NOMO-1 (cell line): ENCODE data around the gene MED17.

Experiments used
- DNase-seq, 2 experiments: peaks; one replicate each; lab custom pipeline; 2025; ENCODE audit not compliant: unreplicated experiment in 2 of 2; lab: John Stamatoyannopoulos, UW

MED17 gene

DNA sequence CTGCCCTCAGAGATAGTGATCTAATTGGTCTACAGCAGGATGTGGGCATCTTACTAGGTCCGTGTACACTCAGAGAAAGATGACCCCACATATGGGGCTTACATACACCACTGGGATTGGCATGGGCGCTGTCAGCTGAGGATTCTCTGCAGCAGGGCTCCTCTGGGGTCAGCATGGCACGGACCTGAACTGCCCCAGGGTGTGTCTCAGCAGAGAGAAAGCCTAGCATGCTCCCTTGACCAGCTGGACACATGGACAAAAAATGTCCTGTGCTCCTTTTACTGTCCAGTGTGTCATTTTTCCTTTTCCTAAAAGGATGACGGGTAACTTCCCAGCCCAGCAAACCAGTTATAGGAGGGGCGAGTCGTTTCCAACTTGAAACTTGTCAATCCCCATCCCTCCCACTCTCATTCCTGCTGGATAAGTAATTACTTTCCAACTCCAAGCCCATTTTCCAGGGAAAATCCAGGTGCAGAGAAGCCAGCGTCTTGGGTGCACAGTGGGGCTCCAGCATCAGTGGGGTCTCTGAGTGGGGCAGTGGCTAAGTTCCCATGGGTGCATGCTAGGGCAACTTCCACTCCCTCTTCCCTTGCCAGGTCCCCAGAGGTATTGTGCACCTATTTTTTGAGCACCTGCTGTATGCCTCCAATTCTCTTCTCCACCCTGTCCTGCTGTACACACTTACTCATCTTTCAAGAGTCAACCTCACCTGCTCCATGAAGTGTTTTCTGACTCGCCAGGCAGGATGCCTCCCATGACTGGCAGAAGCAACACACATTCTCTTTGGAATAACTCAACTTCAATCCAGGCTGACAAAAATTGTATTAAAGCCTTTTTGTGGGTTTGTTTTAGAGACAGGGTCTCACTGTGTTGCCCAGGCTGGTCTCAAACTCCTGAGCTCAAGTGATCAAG, 61.4 kb downstream of the MED17 start:
- no peak for DNase-seq

DNA sequence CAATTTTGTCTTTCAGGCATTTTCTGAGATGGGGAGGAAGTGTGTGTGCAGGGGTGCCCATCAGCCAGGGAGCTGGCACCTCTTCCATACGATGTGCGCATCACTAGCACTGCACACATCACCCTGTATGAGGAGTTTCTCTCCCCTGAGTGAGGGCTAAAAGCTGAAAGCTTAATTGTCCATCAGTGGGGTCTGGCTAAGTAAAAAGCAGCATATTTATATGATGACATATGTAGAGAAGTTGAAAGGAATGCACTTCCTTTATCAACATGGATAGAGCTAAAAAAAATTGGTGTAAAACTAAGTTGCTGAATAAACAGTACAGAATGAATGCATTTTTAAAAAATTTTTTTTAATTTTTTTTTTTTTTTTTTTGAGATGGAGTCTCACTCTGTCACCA, 62.3 kb downstream of the MED17 start:
- no peak for DNase-seq

DNA sequence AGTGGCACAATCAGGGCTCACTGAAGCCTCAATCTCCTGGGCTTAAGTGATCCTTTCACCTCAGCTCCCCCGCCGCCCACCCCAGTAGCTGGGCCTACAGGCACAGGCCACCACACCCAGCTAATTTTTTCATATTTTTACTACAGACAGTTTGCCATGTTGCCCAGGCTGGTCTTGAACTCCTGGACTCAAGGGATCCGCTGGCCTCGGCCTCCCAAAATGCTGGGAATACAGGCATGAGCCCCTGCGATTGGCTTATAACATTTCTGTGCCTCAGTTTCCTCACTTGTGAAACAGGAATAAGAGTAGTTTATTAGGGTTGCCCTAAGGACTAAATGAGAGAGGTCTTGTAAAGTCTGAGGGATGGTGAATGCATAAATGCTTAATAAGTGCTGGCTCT, 65.1 kb downstream of the MED17 start:
- DNase-seq: no peak

DNA sequence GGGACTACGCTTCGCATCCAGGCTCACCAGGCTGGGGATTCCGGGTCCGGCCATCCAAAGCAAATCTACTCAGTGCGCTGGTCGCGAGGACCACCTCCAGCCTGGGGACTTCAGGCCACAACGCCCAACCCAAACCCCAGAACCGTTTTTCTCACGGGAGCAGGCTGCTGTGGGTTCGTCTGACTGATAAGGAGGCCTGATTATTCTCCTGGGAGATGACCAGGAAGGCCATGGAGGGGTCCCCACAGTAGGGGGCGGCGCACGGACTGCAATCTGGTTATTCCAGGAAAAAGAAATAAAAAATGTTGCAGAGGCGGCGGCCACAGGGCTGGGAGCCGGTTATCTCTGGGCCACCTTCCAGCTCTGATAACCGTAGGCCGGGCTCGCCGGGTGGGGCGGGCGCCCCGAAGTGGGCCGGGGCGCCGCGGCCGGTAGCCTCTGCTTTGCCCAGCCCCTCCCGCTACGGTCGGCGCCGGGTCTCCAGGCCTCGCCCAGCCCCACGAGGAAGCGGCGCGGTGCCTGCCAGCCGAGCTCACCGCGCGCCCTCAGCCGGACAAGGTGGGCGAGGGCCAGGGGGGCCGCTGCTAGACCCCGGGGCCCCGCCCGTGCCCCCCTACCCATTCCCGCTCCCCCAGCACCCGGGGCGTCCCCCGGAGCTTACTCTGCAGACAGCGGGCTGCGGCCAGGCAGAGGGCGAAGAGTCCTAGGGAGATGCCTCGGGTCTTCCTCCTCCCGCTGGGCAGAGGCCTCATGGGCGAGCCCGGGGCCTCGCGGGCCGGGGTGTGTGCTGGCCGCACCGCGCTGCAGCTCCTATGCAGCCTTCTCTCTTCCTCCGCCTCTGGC, 65.9 kb downstream of the MED17 start:
- DNase-seq: no peak

DNA sequence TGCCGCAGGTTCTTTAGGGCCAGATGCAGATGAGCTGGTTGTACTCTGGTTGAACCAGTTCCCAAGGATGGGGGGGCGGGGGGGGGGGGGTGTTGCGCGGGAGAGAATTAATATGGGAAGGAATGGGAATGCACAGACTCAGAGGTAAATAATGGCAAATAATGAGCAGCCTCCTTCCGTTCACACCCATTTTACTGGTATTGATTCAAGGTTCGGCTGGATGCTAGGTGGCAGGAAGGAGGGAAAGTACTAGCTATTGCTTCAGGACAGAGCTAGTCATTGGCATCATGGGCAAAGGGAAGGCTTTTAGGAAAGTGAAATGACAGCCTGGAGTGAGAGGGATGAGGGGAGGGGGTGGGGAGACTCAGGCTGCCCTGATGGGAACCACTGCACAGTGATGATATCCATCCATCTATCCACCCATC, 66.5 kb downstream of the MED17 start, which contains the start of gene VSTM5:
VSTM5 (minus strand) TSS at position 25 of the 425 bp plus-strand sequence. CDS start 116 bp downstream, outside the sequence.
- DNase-seq: no peak

DNA sequence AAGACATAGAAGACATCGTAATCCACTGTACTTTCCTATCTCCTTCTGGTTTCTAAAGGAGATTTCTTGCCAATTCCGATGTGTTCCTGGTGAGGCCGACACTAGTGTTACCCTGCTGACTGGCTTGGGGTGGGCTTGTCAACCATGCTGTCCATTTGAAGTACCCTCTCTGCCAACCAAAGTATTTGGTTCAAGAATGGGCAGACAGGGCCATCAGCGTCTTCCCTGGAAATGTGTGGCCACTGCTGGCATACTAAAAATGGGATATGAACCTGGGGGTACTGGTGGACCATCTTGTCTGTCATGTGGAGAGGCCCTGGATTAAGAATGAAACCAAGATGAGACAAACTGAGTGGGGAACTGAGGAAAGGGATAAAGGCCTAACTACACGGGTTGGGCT, 68.2 kb downstream of the MED17 start:
- no peak for DNase-seq

DNA sequence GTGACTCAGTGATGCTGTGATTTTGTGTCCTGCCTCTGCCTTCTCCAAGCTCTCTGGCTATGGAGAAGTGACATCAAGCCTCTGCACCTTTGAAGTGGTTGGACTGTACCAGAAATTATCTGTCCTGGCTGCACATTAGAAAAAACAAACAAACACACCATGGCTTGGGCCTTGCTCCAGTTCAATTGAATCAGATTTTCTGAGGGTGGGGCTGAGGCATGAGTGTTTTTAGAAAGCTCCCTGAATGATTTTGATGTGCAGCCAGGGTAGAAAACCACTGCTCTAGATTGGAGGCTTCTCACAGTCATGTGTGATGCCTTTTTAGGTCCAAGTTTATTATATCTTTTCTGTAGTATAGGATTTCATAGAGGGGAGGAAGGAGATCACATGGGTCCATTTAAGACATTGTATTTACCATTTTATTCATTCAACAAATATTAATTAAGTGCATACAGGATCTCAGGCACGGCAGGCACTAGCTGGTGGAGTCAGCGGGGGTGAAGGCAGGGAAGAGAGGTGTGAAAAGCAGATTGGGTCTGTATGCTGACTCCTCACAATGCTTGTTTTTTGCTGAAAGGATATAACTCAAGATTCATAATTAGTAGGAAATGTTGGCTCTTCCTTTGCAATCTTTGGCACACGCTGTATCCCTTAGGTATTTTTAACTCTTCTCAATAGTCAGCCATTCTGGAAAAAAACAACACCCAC, 73.5 kb downstream of the MED17 start:
- no peak for DNase-seq

DNA sequence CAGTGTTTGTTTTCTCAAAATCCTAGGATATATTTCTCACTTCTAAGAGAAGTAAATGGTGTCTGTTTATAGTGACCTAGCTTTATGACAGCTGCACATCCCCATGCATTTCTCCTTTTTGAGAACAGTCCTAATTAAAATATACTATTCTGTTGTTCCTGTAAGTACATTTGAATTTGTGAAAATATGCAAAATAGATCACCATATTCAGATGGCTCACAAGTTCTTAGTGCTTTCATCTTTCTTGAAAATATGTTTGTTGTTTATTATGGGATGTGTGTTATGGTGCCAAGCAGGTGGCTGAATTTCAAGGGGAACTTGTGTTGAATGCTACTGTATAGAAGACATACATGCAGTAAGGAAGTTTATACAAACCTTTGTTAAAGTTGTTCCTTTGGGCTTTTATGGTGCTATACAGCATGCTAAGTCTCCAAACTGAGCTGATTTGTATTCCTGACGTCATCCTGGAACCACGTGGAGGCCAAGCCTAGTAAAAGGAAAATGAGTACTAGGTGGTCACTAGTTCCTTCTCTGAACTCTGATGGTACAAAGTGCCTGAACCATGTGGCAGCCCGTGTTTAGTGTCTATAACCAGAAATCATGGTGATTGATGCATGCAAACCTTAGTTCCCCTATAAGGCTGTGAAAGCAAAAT, 74.2 kb downstream of the MED17 start:
- DNase-seq: no peak

DNA sequence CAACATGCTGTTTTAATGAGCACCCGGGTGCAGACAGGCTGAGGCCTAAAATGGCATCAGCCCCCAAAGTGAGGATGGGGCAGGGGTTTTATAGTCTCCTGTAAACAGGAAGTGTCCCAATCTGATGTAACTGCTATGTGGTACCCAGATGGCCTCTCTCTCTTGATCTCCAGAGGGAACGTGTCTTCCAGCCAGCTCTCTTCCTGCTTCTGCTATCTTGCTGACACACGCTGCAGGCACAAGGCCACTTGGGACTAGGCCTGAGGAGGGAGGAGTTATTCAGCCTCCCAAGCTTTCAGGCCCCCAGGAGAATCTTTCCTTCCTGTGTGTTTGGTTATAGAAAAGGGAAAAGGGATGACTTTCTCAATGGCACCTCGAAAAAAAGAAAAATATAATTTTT, 77.7 kb downstream of the MED17 start:
- no peak for DNase-seq
